Measurements from ENCODE around the gene TRMU.

TRMU gene

GRCh38 chr22:46355996-46356471 is 20.5 kb downstream of the TRMU start:
- no peak for DNase-seq (ENCODE audit: low read depth, low spot score)

GRCh38 chr22:46356496-46357480 is 21.3 kb downstream of the TRMU start:
- no peak for DNase-seq (ENCODE audit: low read depth, low spot score)

- no peak for DNase-seq (ENCODE audit: low read depth, low spot score)
Observed at GRCh38 chr22:46357711-46358520, 22.4 kb downstream of the TRMU start.

DNA sequence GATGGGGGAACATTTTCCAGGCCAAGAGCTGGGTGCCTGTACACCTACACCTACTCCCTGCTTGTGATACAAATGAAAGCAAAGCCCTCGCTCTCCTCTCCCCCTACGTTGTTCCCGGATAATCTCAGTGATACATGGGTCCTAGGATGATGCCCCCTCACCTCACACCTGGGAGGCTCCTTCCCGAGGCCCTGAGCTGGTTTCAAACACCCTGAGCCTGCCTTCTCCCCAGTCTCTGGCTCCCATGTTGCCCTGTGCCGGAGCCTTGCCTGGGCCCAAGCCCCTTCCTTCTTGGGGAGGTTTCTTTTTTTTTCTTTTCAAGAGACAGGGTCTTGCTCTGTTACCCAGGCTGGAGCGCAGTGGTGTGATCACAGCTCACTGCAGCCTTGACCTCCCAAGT is 23.3 kb downstream of the TRMU start:
- no peak for DNase-seq (ENCODE audit: low read depth, low spot score)

DNA sequence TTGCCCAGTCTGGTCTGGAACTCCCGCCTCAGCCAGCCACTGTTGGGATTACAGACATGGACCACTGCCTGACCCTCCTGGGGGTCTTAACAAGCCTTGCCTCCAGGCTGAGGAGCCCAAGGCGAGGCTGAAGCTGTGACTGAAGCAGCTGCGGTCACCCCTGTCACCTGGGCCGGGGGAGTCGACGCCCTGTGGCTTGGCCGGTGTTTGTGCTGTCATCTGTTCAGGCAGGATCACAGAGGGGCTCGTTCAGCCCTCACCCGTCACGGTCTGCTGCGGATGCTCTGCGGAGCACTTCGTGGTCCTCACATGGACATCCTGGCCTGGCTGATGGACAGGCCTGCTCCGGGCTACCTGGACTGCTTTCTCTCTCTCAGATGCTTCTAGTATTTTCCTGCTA is 23.8 kb downstream of the TRMU start:
- DNase-seq (ENCODE audit: low read depth, low spot score) = no peak

DNA sequence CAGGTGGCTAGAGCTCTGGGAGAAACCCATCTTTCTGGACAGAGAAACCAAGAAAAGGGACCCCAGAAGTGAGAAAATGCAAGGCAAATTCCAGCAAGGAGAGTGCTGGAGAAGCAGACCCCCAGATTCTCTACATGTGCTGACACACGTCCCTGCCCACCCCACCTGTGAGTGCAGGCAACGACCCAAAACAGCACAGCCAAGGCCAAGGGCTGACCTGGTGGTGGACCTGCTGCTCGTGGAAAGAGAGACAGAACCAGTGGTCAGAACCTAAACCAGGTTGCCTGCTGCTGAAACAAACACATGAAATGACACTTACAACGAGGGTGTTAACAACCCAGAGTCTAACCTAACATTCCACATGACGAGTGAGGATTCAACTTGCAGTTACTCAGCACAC is 24.6 kb downstream of the TRMU start:
- no peak for DNase-seq (ENCODE audit: low read depth, low spot score)

DNA sequence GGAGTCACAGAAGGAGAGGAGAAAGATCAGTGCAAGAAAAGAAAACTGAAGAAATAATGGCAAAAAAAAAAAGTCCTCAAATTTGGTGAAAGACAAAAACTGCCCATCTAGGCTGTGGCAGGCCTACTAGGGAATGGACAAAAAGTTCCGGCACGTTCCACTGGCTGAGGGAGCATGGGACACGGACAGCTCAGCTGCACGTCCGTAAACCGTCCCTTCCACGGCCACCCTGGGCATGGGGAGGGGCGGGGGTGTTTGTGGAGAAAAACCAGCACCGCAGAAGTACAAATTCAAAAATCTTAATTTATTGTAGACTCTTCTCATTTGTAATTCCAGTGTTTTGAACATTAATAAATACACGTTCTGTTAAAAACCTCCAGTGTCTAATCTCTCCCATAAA is 25.4 kb downstream of the TRMU start:
- DNase-seq (ENCODE audit: low read depth, low spot score) = no peak

DNA sequence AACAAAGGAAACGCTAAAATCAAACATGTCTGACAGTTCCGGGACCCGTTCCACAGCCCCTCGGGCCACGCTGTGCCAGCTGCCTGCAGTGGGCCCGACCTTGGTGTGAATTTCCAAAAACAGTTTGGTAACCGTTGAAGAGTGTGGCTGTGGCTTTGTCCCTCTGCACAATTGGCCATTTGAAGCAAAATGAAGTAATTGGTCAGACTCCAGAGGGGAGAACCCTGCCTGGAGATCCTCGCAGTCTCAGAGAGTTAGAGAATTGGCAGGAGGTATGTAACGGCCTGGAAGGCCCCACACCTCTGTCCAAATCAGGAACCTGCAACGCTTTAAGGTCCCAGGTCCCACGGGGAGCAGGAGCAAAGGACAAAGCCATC is 26.3 kb downstream of the TRMU start:
- DNase-seq (ENCODE audit: low read depth, low spot score) = no peak

DNA sequence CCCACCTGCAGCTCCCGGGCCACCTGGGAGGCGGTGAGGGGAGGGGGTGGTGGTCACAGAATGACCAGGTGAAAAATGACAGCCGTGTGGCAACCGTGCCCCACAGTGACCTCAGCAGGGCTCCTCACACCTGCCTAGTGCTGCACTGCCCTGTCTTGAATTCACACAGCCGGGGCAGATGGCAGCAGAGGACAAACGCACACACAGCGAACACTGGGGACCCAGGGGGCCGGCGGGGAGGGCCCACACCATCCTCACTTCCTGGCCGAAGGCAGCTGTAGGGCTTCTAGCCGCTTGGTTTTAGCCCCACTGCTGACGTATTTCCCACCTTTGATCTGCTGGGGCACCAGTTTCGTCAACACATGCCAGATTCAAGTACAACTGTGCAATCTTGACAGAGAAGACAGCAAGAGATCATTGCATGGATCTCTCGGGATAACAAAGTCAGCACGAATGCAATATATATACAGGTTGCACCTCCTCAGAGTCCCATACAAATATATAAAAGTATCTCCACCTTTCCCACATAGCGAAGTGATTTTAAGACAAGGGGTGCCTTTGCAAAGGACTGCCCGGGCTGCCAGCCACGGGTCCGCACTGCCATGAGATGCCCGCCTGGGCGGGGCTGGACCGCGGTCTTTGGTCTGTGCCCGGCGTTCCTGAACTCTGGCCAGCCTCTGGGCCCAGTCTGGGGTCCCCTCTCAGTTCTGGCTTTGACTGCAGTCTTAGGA is 26.9 kb downstream of the TRMU start:
- no peak for DNase-seq (ENCODE audit: low read depth, low spot score)

DNA sequence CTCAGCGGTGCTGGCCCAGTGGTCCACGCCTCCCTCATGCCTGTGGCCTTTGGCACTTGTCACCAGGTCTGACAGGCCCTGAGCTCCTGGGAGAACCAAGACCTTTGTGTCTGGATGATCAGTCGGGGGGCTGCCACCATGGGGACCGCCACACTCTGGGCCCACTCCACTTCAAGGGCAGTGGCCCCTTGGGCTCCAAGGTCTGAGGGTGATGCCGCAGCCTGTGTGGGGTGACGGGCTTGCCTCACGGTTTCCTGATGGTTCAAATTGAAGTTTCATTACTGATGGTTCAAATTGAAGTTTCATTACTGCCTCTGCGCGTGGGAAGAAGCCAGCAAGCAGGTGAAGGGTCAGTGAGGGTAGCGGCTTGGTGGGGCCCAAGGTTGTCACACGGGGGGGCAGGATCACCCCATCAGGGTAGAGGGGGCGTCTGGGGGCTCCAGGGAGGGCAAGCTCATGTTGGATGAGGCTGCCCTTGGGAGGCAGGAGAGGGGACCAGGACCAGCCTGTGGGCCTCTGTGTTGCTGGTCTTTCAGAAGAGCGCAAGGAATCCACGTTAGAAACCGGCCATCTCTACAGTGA is 27.5 kb downstream of the TRMU start:
- DNase-seq (ENCODE audit: low read depth, low spot score) = no peak

GRCh38 chr22:46363611-46364321 is 28.3 kb downstream of the TRMU start:
- DNase-seq (ENCODE audit: low read depth, low spot score) = no peak

DNA sequence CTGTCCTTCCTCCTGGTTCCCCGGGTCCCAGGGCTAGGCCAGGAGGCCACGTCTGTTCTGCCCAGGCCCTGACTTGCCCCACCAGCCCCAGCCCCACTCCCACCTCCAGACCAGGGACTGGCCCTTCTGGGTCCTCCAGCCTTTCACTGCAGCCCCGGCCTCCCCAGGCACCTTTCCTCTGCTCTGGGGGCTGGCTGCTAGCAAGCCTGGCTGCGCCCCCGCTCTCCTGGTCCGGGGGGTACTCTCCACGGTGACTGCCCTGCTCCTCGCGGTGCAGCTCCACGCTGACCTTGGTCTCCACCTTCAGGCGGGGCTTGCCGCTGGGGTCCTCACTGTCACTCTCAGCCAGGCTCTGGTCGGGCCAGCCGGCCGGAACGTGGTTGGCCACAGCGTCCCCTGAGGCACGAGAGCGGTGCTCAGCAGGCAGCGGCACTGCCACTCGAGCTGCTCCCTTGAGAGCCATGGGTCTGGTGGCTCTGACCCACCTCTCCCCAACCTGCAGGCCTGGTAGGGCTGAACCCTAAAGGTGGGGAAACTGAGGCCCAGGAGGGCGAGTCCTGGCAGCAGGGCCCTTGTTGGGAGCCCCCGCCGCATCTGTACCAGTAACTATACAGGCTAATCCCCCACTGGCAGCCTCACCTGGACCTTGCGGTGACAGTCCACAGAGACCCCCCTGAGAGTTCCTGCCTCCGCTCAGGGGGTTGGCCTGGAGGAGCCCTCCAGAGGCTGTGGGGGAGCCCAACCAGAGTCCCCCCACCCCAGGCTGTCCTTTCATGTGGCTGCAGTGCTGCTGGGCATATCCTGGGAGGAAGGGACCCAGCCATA is 29.0 kb downstream of the TRMU start:
- no peak for DNase-seq (ENCODE audit: low read depth, low spot score)

- DNase-seq (ENCODE audit: low read depth, low spot score) = no peak
Observed at GRCh38 chr22:46365166-46365624, 29.7 kb downstream of the TRMU start.

GRCh38 chr22:46366327-46366731 is 30.8 kb downstream of the TRMU start:
- no peak for DNase-seq (ENCODE audit: low read depth, low spot score)

DNA sequence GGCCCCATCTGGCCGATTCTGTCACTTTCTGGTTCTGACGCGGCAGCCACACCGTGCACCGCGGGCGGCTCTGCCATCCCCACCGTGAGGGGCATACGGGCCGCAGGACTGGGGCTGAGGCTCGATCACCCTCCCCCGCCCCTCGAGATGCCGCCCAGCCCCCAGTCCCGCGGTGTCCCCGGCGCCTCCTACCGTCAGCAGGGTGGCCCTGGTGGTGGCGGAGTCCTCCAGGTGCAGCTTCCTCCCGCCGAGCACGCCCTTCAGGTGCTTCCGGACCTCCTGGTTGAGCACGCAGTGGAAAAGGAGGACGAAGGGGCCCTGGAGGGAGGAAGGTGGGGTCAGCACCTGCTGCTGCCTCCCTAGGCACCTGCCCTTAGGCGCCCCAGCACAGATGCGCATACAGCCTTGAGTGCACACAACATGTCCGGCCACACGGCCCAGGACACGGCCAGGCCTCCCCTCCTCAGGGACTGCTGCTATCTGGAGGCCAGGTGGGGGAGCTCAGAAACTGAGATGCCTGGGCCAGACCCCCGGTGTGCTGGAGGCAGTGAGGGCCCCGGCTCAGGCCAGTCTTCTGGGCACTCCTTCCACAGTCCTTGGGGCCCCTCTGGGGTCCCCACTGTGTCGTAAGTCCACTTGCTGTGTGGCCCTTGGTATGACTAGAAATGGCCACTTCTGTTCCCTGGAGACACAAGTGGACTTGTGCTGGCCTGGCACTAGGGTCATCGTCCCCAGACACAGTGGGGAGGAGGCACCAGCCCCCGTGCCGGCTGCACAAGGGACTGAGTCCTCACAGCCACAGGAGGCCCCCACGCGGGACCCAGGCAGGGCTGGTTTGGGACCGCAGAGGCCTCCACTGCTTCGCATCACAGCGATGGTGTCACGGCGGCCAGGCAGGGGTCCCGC is 31.5 kb downstream of the TRMU start:
- no peak for DNase-seq (ENCODE audit: low read depth, low spot score)

DNA sequence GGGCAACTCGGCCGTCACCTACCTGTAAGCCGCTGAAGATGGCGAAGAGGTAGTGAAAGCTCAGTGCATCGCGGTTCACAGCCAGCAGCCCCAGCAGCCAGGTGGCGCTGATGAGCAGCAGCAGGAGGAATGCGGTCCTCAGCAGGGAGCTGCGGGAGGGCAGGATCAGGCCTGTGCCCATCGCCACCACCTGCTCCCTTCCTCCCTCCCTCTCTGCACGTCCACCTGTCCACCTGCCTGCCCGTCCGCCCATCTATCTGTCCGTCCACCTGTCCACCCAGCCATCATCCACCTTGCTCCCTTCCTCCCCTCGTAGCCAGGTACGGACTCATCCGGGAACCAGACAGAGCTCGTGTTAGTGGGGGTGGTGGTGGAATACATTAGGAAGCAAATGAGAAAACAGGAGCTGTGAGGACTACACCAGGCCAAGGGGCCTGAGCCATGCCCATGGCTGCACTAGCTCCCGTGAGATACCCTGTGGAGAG is 32.2 kb downstream of the TRMU start:
- peak; percentile 22 for DNase-seq (ENCODE audit: low read depth, low spot score)

- no peak for DNase-seq (ENCODE audit: low read depth, low spot score)
Observed at GRCh38 chr22:46368422-46368821, 32.9 kb downstream of the TRMU start.

GRCh38 chr22:46368871-46369715 is 33.6 kb downstream of the TRMU start:
- DNase-seq (ENCODE audit: low read depth, low spot score) = no peak
